ENCODE results near the gene VAV3. TPM values are rescaled to one million over a fixed set of nuclear protein-coding genes. Genes with fewer than 3 reads are reported as not detected.

VAV3 gene
- total RNA-seq, 1 donor from 2014 or later, result 126 TPM

- no peak for DNase-seq (ENCODE audit: low read depth)
Measured at GRCh38 chr1:107791348-107791747, 173.6 kb downstream of the VAV3 start.

GRCh38 chr1:107789817-107790524 lies 175.0 kb downstream of the VAV3 start:
- no peak for DNase-seq (ENCODE audit: low read depth)

- no peak for DNase-seq (ENCODE audit: low read depth)
Measured at GRCh38 chr1:107788206-107789202, 176.5 kb downstream of the VAV3 start.

GRCh38 chr1:107787299-107787698 lies 177.7 kb downstream of the VAV3 start:
- DNase-seq (ENCODE audit: low read depth), result no peak

- no peak for DNase-seq (ENCODE audit: low read depth)
Measured at GRCh38 chr1:107786203-107786845, 178.7 kb downstream of the VAV3 start.

GRCh38 chr1:107785496-107786202 lies 179.3 kb downstream of the VAV3 start:
- no peak for DNase-seq (ENCODE audit: low read depth)

GRCh38 chr1:107782217-107782845 lies 182.6 kb downstream of the VAV3 start:
- peak; percentile 65 for DNase-seq (ENCODE audit: low read depth)

- no peak for DNase-seq (ENCODE audit: low read depth)
Measured at GRCh38 chr1:107781245-107781644, 183.7 kb downstream of the VAV3 start.

- no peak for DNase-seq (ENCODE audit: low read depth)
Measured at GRCh38 chr1:107777664-107778047, 187.3 kb downstream of the VAV3 start.

- peak; percentile 50 for DNase-seq (ENCODE audit: low read depth)
Measured at GRCh38 chr1:107776900-107777663, 187.9 kb downstream of the VAV3 start.

GRCh38 chr1:107771377-107771776 lies 193.6 kb downstream of the VAV3 start:
- DNase-seq (ENCODE audit: low read depth), result no peak

- DNase-seq (ENCODE audit: low read depth), result no peak
Measured at GRCh38 chr1:107767156-107767582, 197.8 kb downstream of the VAV3 start.

- DNase-seq (ENCODE audit: low read depth), result no peak
Measured at GRCh38 chr1:107766533-107766932, 198.4 kb downstream of the VAV3 start.

- DNase-seq (ENCODE audit: low read depth), result no peak
Measured at GRCh38 chr1:107762751-107763390, 202.1 kb downstream of the VAV3 start.

GRCh38 chr1:107760065-107760464 lies 204.9 kb downstream of the VAV3 start:
- DNase-seq (ENCODE audit: low read depth), result no peak

- DNase-seq (ENCODE audit: low read depth), result peak; percentile 71
Measured at GRCh38 chr1:107750364-107750959, 214.5 kb downstream of the VAV3 start.

GRCh38 chr1:107748531-107748930 lies 216.4 kb downstream of the VAV3 start:
- peak; percentile 69 for DNase-seq (ENCODE audit: low read depth)

- DNase-seq (ENCODE audit: low read depth), result no peak
Measured at GRCh38 chr1:107741242-107741641, 223.7 kb downstream of the VAV3 start.

- DNase-seq (ENCODE audit: low read depth), result peak; percentile 7
Measured at GRCh38 chr1:107740579-107740978, 224.4 kb downstream of the VAV3 start.

All from renal cortical epithelial cell (primary cell).